HEK293 (cell line): ENCODE data around the gene SLC35G2.
A peak's percentile ranks its signal among the peaks of the same experiment; 100 is the strongest.

Experiments
- CTCF ChIP-seq: fragments of 450-650 bp; formaldehyde crosslinking; IDR thresholded peaks from 2 replicates; pipeline ENCODE4 v1.5.1; 2016; ENCODE audit warnings: missing biosample characterization, missing genetic modification characterization
- EGR2 ChIP-seq: fragments of 450-650 bp; formaldehyde crosslinking; IDR thresholded peaks from 2 replicates; pipeline ENCODE4 v1.5.1; 2016; ENCODE audit warnings: low read depth, missing biosample characterization, missing genetic modification characterization
- GLIS2 ChIP-seq: fragments of 450-650 bp; formaldehyde crosslinking; IDR thresholded peaks from 2 replicates; pipeline ENCODE4 v1.5.1; 2016; ENCODE audit warnings: missing biosample characterization, missing genetic modification characterization
- HIC1 ChIP-seq: fragments of 450-650 bp; formaldehyde crosslinking; IDR thresholded peaks from 2 replicates; pipeline ENCODE4 v1.5.1; 2016; ENCODE audit warnings: missing biosample characterization, missing genetic modification characterization
- PRDM4 ChIP-seq: fragments of 450-650 bp; formaldehyde crosslinking; IDR thresholded peaks from 2 replicates; pipeline ENCODE4 v1.5.1; 2017; ENCODE audit warnings: missing biosample characterization, missing genetic modification characterization
- RBAK ChIP-seq: fragments of 450-650 bp; formaldehyde crosslinking; IDR thresholded peaks from 2 replicates; pipeline ENCODE4 v1.5.1; 2016; ENCODE audit warnings: missing biosample characterization, missing genetic modification characterization
- REST ChIP-seq: fragments of 450-650 bp; formaldehyde crosslinking; IDR thresholded peaks from 2 replicates; pipeline ENCODE4 v1.5.1; 2016; ENCODE audit warnings: missing biosample characterization, missing genetic modification characterization
- YY1 ChIP-seq: fragments of 450-650 bp; formaldehyde crosslinking; IDR thresholded peaks from 2 replicates; pipeline ENCODE4 v1.5.1; 2018; ENCODE audit warnings: missing biosample characterization, missing genetic modification characterization
- ZBTB10 ChIP-seq: fragments of 450-650 bp; formaldehyde crosslinking; IDR thresholded peaks from 2 replicates; pipeline ENCODE4 v1.5.1; 2016; ENCODE audit warnings: missing biosample characterization, missing genetic modification characterization
- ZBTB26 ChIP-seq: fragments of 450-650 bp; formaldehyde crosslinking; optimal IDR thresholded peaks from 2 replicates; pipeline ENCODE3; 2016; ENCODE audit warnings: missing biosample characterization, mild to moderate bottlenecking, missing genetic modification characterization
- ZBTB8A ChIP-seq: fragments of 450-650 bp; formaldehyde crosslinking; IDR thresholded peaks from 2 replicates; pipeline ENCODE4 v1.5.1; 2016; ENCODE audit warnings: missing biosample characterization, missing genetic modification characterization
- ZFHX2 ChIP-seq: fragments of 450-650 bp; formaldehyde crosslinking; conservative IDR thresholded peaks from 2 replicates; pipeline ENCODE4 v1.5.1; 2016; ENCODE audit warnings: missing biosample characterization, missing genetic modification characterization
- ZFP37 ChIP-seq: fragments of 450-650 bp; formaldehyde crosslinking; IDR thresholded peaks from 2 replicates; pipeline ENCODE4 v1.5.1; 2016; ENCODE audit warnings: missing biosample characterization, missing genetic modification characterization
- ZNF223 ChIP-seq: fragments of 450-650 bp; formaldehyde crosslinking; IDR thresholded peaks from 2 replicates; pipeline ENCODE4 v1.5.1; 2016; ENCODE audit warnings: missing biosample characterization, missing genetic modification characterization
- ZNF239 ChIP-seq: fragments of 450-650 bp; formaldehyde crosslinking; IDR thresholded peaks from 2 replicates; pipeline ENCODE4 v1.5.1; 2016; ENCODE audit warnings: missing biosample characterization, missing genetic modification characterization
- ZNF335 ChIP-seq: fragments of 450-650 bp; formaldehyde crosslinking; conservative IDR thresholded peaks from 2 replicates; pipeline ENCODE4 v1.5.1; 2016; ENCODE audit warnings: missing biosample characterization, missing genetic modification characterization
- ZNF341 ChIP-seq: fragments of 450-650 bp; formaldehyde crosslinking; IDR thresholded peaks from 2 replicates; pipeline ENCODE4; 2016; ENCODE audit warnings: low read depth, missing biosample characterization, missing genetic modification characterization
- ZNF391 ChIP-seq: fragments of 450-650 bp; formaldehyde crosslinking; IDR thresholded peaks from 2 replicates; pipeline ENCODE4 v1.5.1; 2016; ENCODE audit warnings: low read depth, missing biosample characterization, missing genetic modification characterization, borderline replicate concordance
- ZNF394 ChIP-seq: fragments of 450-650 bp; formaldehyde crosslinking; IDR thresholded peaks from 2 replicates; pipeline ENCODE4 v1.5.1; 2016; ENCODE audit warnings: missing biosample characterization, missing genetic modification characterization, mild to moderate bottlenecking, moderate library complexity, borderline replicate concordance
- ZNF404 ChIP-seq: fragments of 450-650 bp; formaldehyde crosslinking; IDR thresholded peaks from 2 replicates; pipeline ENCODE4 v1.5.1; 2017; ENCODE audit warnings: missing biosample characterization, missing genetic modification characterization
- ZNF513 ChIP-seq: fragments of 450-650 bp; IDR thresholded peaks from 2 replicates; pipeline ENCODE4 v1.5.1; 2018; ENCODE audit warnings: missing biosample characterization, missing genetic modification characterization
- ZNF600 ChIP-seq: fragments of 450-650 bp; formaldehyde crosslinking; IDR thresholded peaks from 2 replicates; pipeline ENCODE4 v1.5.1; 2016; ENCODE audit warnings: missing biosample characterization, missing genetic modification characterization
- ZNF610 ChIP-seq: fragments of 450-650 bp; formaldehyde crosslinking; IDR thresholded peaks from 2 replicates; pipeline ENCODE4 v1.5.1; 2016; ENCODE audit warnings: missing biosample characterization, missing genetic modification characterization, borderline replicate concordance

SLC35G2 gene

GRCh38 chr3:136818769-136819391 is at the start of gene SLC35G2 (continued):
- TF ChIP-seq ZNF335 (tag by site-specific recombination) (peak; percentile 100), ZNF404 (tag by site-specific recombination) (no peak), CTCF (tag by site-specific recombination) (peak; percentile 48; the same call in 1 of the 2 replicates), ZFHX2 (tag by site-specific recombination) (peak; percentile 69), EGR2 (tag by site-specific recombination) (peak; percentile 53; the same call in 1 of the 2 replicates), ZBTB26 (tag by site-specific recombination) (peak; percentile 79), YY1 (tag by site-specific recombination) (0 out of 2 replicates have a peak, but pooled peaks have one; percentile 46), ZBTB8A (tag by site-specific recombination) (peak; percentile 99), ZBTB10 (tag by site-specific recombination) (peak; percentile 77), GLIS2 (tag by site-specific recombination) (peak; percentile 58), ZNF394 (peak; percentile 34; the same call in 1 of the 2 replicates), ZNF391 (tag by site-specific recombination) (no peak), ZNF341 (tag by site-specific recombination) (peak; percentile 81), ZNF239 (tag by site-specific recombination) (no peak), PRDM4 (0 out of 2 replicates have a peak, but pooled peaks have one; percentile 11), ZNF610 (no peak), ZNF600 (tag by site-specific recombination) (no peak), REST (tag by site-specific recombination) (no peak), RBAK (tag by site-specific recombination) (no peak), ZNF513 (tag by site-specific recombination) (no peak), HIC1 (tag by site-specific recombination) (peak; percentile 44; the same call in 1 of the 2 replicates), ZFP37 (tag by site-specific recombination) (no peak), ZNF223 (tag by site-specific recombination) (no peak)
